GM12864 (cell line): ENCODE measurements around the gene THOC6.

ENCODE experiments used
- DNase-seq: peaks from one replicate; pipeline ENCODE4 v3.0.0-alpha.2; 2011; ENCODE audit warnings: low read depth
- H3K4me3 ChIP-seq: 2 replicates; pipeline ENCODE4 v1.5.1; 2011; ENCODE audit warnings: mild to moderate bottlenecking, low read depth, low read length, control low read depth
- CTCF ChIP-seq: IDR thresholded peaks from 2 replicates; pipeline ENCODE4 v1.5.1; 2011; ENCODE audit warnings: low read depth, mild to moderate bottlenecking, moderate library complexity, low read length, control low read depth, inconsistent platforms; ENCODE audit errors: missing control alignments

The THOC6 gene

GRCh38 chr16:3023669-3024478 lies at the start of gene THOC6, which contains the start of gene HCFC1R1:
Gene THOC6, plus strand, starts transcription at chr16:3024035. Its CDS starts 292 bp downstream, at chr16:3024327.
Gene HCFC1R1, minus strand, starts transcription at chr16:3023942. Its CDS starts 1 bp downstream, at chr16:3023941.
- TF ChIP-seq CTCF = no peak

GRCh38 chr16:2974319-2975056 lies 49.3 kb upstream of the THOC6 start:
- no peak for TF ChIP-seq CTCF
- DNase-seq = no peak
- no peak overlapping the region for H3K4me3 ChIP-seq

More at GRCh38 chr16:3023669-3024478, at the start of gene THOC6, which contains the start of gene HCFC1R1:
- H3K4me3 ChIP-seq = peak within 1 kb of the TSS; percentile 69
- DNase-seq = peak; percentile 98

- DNase-seq = no peak
- no peak overlapping the region for H3K4me3 ChIP-seq
- no peak for TF ChIP-seq CTCF
Observed at GRCh38 chr16:2975161-2975795, 48.6 kb upstream of the THOC6 start.

GRCh38 chr16:2976201-2976600 lies 47.6 kb upstream of the THOC6 start:
- H3K4me3 ChIP-seq = no peak overlapping the region
- DNase-seq = no peak
- no peak for TF ChIP-seq CTCF

- H3K4me3 ChIP-seq = no peak overlapping the region
- no peak for TF ChIP-seq CTCF
Observed at GRCh38 chr16:2976673-2977072, 47.2 kb upstream of the THOC6 start.

GRCh38 chr16:2977440-2977839 lies 46.4 kb upstream of the THOC6 start:
- no peak overlapping the region for H3K4me3 ChIP-seq
- no peak for TF ChIP-seq CTCF
- no peak for DNase-seq

More at GRCh38 chr16:2976673-2977072, 47.2 kb upstream of the THOC6 start:
- no peak for DNase-seq
